KMS-11 (cell line): ENCODE data around the gene EMC1.
"Not testable (repeated sequence)": the region's sequence is repeated elsewhere in the genome, so short reads cannot be mapped to it uniquely, and the experiment has no call there.

Source experiments
- H2AFZ ChIP-seq: fragments of 200-600 bp; sonication (generic); 2 replicates; pipeline ENCODE4 v1.6.1; 2016; ENCODE audit warnings: antibody characterized with exemption, mixed run types, low read depth
- H3K27ac ChIP-seq: fragments of 200-600 bp; sonication (generic); 2 replicates; pipeline ENCODE4 v1.6.1; 2016; ENCODE audit warnings: mild to moderate bottlenecking, mixed run types
- H3K27me3 ChIP-seq: fragments of 200-600 bp; sonication (generic); 2 replicates; pipeline ENCODE4 v1.6.1; 2017; ENCODE audit warnings: mild to moderate bottlenecking, low read depth, mixed run types, moderate library complexity; ENCODE audit not compliant: insufficient read depth
- H3K36me3 ChIP-seq: fragments of 200-600 bp; sonication (generic); 2 replicates; pipeline ENCODE4 v1.6.1; 2017; ENCODE audit warnings: mild to moderate bottlenecking, mixed run types; ENCODE audit not compliant: insufficient read depth
- H3K4me1 ChIP-seq: fragments of 200-600 bp; sonication (generic); 2 replicates; pipeline ENCODE4 v1.6.1; 2016; ENCODE audit warnings: mild to moderate bottlenecking, low read depth, mixed run types; ENCODE audit not compliant: poor library complexity, severe bottlenecking
- H3K4me2 ChIP-seq: fragments of 200-600 bp; sonication (generic); 2 replicates; pipeline ENCODE4 v1.7.0; 2016; ENCODE audit warnings: mild to moderate bottlenecking, mixed run types
- H3K4me3 ChIP-seq: fragments of 200-600 bp; sonication (generic); IDR thresholded peaks from 2 replicates; pipeline ENCODE4 v1.6.1; 2017; ENCODE audit warnings: low read depth, low read length, mixed read lengths; ENCODE audit not compliant: insufficient read depth
- H3K79me2 ChIP-seq: fragments of 200-600 bp; sonication (generic); 2 replicates; pipeline ENCODE4 v1.6.1; 2016; ENCODE audit warnings: low read depth, mixed run types; ENCODE audit not compliant: insufficient read depth
- H3K9ac ChIP-seq: fragments of 200-600 bp; sonication (generic); 2 replicates; pipeline ENCODE4 v1.6.1; 2016; ENCODE audit warnings: mild to moderate bottlenecking, mixed run types
- H4K20me1 ChIP-seq: fragments of 200-600 bp; sonication (generic); 2 replicates; pipeline ENCODE4 v1.6.1; 2016; ENCODE audit warnings: mild to moderate bottlenecking, mixed run types; ENCODE audit not compliant: insufficient read depth
- CTCF ChIP-seq: fragments of 200-600 bp; sonication (generic); conservative IDR thresholded peaks from 2 replicates; pipeline ENCODE4 v1.6.1; 2017; ENCODE audit warnings: low read depth, mild to moderate bottlenecking, antibody characterized with exemption, low read length, moderate library complexity, mixed read lengths

EMC1 gene

GRCh38 chr1:19251305-19252196, at the start of gene EMC1, which contains the start of gene MRTO4:
Gene EMC1, minus strand, starts transcription at chr1:19251524. Its CDS starts 15 bp downstream, at chr1:19251509.
Gene MRTO4, plus strand, starts transcription at chr1:19251805. Its CDS starts 31 bp downstream, at chr1:19251836.
- Histone ChIP-seq H4K20me1 (peaks cover 2% of the 10 kb centered on the region; the same call in 1 of the 2 replicates), H3K27ac (peak within 1 kb of the TSS; percentile 89), H3K9ac (peak within 1 kb of the TSS; percentile 95), H3K4me3 (peak within 1 kb of the TSS; percentile 67), H3K36me3 (no peaks in the 10 kb centered on the region), H3K4me2 (peak within 1 kb of the TSS; percentile 97), H2AFZ (peak within 1 kb of the TSS; percentile 70), H3K4me1 (peaks cover 26% of the 10 kb centered on the region), H3K27me3 (no peaks in the 10 kb centered on the region), H3K79me2 (peaks cover 94% of the 10 kb centered on the region)
- no peak for TF ChIP-seq CTCF

GRCh38 chr1:19300211-19300610, 48.9 kb upstream of the EMC1 start:
- TF ChIP-seq CTCF: no peak
- Histone ChIP-seq H3K4me1 (no peaks in the 10 kb centered on the region), H3K9ac (no peak overlapping the region), H3K27ac (no peak overlapping the region), H3K36me3 (no peaks in the 10 kb centered on the region), H3K79me2 (no peaks in the 10 kb centered on the region), H3K4me2 (no peak overlapping the region), H4K20me1 (no peaks in the 10 kb centered on the region), H2AFZ (no peak overlapping the region), H3K4me3 (no peak overlapping the region), H3K27me3 (no peaks in the 10 kb centered on the region)

GRCh38 chr1:19294638-19295037, 43.3 kb upstream of the EMC1 start:
- Histone ChIP-seq H3K4me2 (no peak overlapping the region), H3K27me3 (no peaks in the 10 kb centered on the region), H2AFZ (no peak overlapping the region), H3K4me3 (no peak overlapping the region), H4K20me1 (no peaks in the 10 kb centered on the region), H3K4me1 (no peaks in the 10 kb centered on the region), H3K36me3 (no peaks in the 10 kb centered on the region), H3K9ac (no peak overlapping the region), H3K27ac (no peak overlapping the region), H3K79me2 (no peaks in the 10 kb centered on the region)
- no peak for TF ChIP-seq CTCF

GRCh38 chr1:19289244-19289643, 37.9 kb upstream of the EMC1 start:
- H2AFZ ChIP-seq: no peak overlapping the region
- TF ChIP-seq CTCF: no peak
- no peak overlapping the region for H3K4me2 ChIP-seq
- no peaks in the 10 kb centered on the region for H3K27me3 ChIP-seq
- no peak overlapping the region for H3K27ac ChIP-seq
- no peaks in the 10 kb centered on the region for H3K4me1 ChIP-seq
- no peaks in the 10 kb centered on the region for H3K36me3 ChIP-seq
- H3K9ac ChIP-seq: no peak overlapping the region
- no peak overlapping the region for H3K4me3 ChIP-seq
- no peaks in the 10 kb centered on the region for H3K79me2 ChIP-seq
- no peaks in the 10 kb centered on the region for H4K20me1 ChIP-seq

GRCh38 chr1:19288324-19289241, 37.3 kb upstream of the EMC1 start, which contains the start of gene AKR7A3:
Gene AKR7A3, minus strand, starts transcription at chr1:19288770. Its CDS starts 61 bp downstream, at chr1:19288709.
- not testable (repeated sequence) for H3K4me1 ChIP-seq, H3K27me3 ChIP-seq, H4K20me1 ChIP-seq, H3K4me2 ChIP-seq, H3K27ac ChIP-seq, H3K9ac ChIP-seq, H3K79me2 ChIP-seq, H3K36me3 ChIP-seq, H3K4me3 ChIP-seq, H2AFZ ChIP-seq
